ENCODE results near the gene GALNTL6.

Gene GALNTL6

DNA sequence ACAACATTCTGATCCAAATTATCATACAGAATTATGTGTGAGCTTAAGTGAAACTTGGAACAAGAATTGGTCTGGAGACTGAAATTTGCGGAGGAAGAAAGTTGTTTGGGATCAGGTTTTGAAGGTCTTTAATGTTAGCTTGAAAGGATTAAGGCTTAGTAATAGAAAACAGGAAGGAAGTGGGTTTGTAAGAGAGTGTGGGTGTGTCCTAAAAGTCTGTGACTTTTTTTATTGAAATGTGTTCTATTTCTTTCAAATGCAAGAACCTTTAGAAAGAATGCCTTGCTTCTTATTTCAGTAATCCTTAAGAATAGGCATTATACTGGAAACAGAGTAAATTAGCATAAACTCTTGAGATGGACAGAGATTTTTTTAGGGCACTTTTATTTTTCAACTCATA, 198.0 kb downstream of the GALNTL6 start:
- 74% methylated on average over 1 of the region's 1 CpG for WGBS
- Histone ChIP-seq H3K79me1 (replicated peaks; ENCODE audit: low read length, poor library complexity, severe bottlenecking) (no peaks in the 10 kb centered on the region), H4K8ac (ENCODE audit: low read length) (no peak overlapping the region), H3K27ac (ENCODE audit: low read length, poor library complexity, severe bottlenecking) (no peak overlapping the region), H2BK120ac (ENCODE audit: low read depth, low read length) (no peak overlapping the region), H3K18ac (ENCODE audit: low read depth in 1 of 2, low read length in 2 of 2) (no peak overlapping the region), H3K14ac (ENCODE audit: low read length in 2 of 2) (no peak overlapping the region), H3K4ac (ENCODE audit: low read depth in 1 of 2, low read length in 2 of 2) (no peak overlapping the region), H2BK5ac (ENCODE audit: low read depth, low read length, poor library complexity, severe bottlenecking) (no peak overlapping the region), H2AFZ (ENCODE audit: low read depth, low read length) (no peak overlapping the region), H3K9me3 (ENCODE audit: control insufficient read depth, low read length) (peaks cover 4% of the 10 kb centered on the region), H3K4me1 (ENCODE audit: control insufficient read depth, insufficient read depth, low read depth, low read length) (no peaks in the 10 kb centered on the region), H3K27me3 (ENCODE audit: control insufficient read depth in 1 of 2, insufficient read depth in 1 of 2, low read length in 2 of 2) (no peaks in the 10 kb centered on the region), H3K9ac (ENCODE audit: low read length) (no peak overlapping the region), H3K23ac (ENCODE audit: low read length in 2 of 2) (no peak overlapping the region), H2BK15ac (ENCODE audit: low read depth, poor library complexity, severe bottlenecking) (no peak overlapping the region), H3K4me3 (ENCODE audit: insufficient read depth in 1 of 2, low read depth in 1 of 2, low read length in 2 of 2) (no peak overlapping the region), H3K4me2 (ENCODE audit: low read length, poor library complexity, severe bottlenecking) (no peak overlapping the region), H2AK5ac (ENCODE audit: low read length, severe bottlenecking) (no peak overlapping the region), H2BK12ac (ENCODE audit: low read length in 2 of 2) (no peak overlapping the region), H3K36me3 (ENCODE audit: control insufficient read depth in 1 of 2, insufficient read depth in 2 of 2, low read depth in 1 of 2, low read length in 2 of 2) (no peaks in the 10 kb centered on the region), H4K91ac (ENCODE audit: low read length) (no peak overlapping the region)
- no peak for DNase-seq

- Histone ChIP-seq H4K91ac (ENCODE audit: low read length) (no peak overlapping the region), H3K9me3 (ENCODE audit: control insufficient read depth, low read length) (peaks cover 4% of the 10 kb centered on the region), H3K4me3 (ENCODE audit: insufficient read depth in 1 of 2, low read depth in 1 of 2, low read length in 2 of 2) (no peak overlapping the region), H4K8ac (ENCODE audit: low read length) (no peak overlapping the region), H3K14ac (ENCODE audit: low read length in 2 of 2) (no peak overlapping the region), H3K4ac (ENCODE audit: low read depth in 1 of 2, low read length in 2 of 2) (no peak overlapping the region), H2BK5ac (ENCODE audit: low read depth, low read length, poor library complexity, severe bottlenecking) (no peak overlapping the region), H3K4me1 (ENCODE audit: control insufficient read depth, insufficient read depth, low read depth, low read length) (no peaks in the 10 kb centered on the region), H3K27me3 (ENCODE audit: control insufficient read depth in 1 of 2, insufficient read depth in 1 of 2, low read length in 2 of 2) (no peaks in the 10 kb centered on the region), H2AFZ (ENCODE audit: low read depth, low read length) (no peak overlapping the region), H2BK15ac (ENCODE audit: low read depth, poor library complexity, severe bottlenecking) (no peak overlapping the region), H3K36me3 (ENCODE audit: control insufficient read depth in 1 of 2, insufficient read depth in 2 of 2, low read depth in 1 of 2, low read length in 2 of 2) (no peaks in the 10 kb centered on the region), H3K27ac (ENCODE audit: low read length, poor library complexity, severe bottlenecking) (no peak overlapping the region), H3K4me2 (ENCODE audit: low read length, poor library complexity, severe bottlenecking) (no peak overlapping the region), H2BK12ac (ENCODE audit: low read length in 2 of 2) (no peak overlapping the region), H2BK120ac (ENCODE audit: low read depth, low read length) (no peak overlapping the region), H3K23ac (ENCODE audit: low read length in 2 of 2) (no peak overlapping the region), H3K18ac (ENCODE audit: low read depth in 1 of 2, low read length in 2 of 2) (no peak overlapping the region), H2AK5ac (ENCODE audit: low read length, severe bottlenecking) (no peak overlapping the region), H3K9ac (ENCODE audit: low read length) (no peak overlapping the region), H3K79me1 (replicated peaks; ENCODE audit: low read length, poor library complexity, severe bottlenecking) (no peaks in the 10 kb centered on the region)
- DNase-seq = no peak
- WGBS = 95% methylated on average over 1 of the region's 1 CpG
These were observed 205.2 kb downstream of the GALNTL6 start for GRCh38 chr4:172018358-172018757.

GRCh38 chr4:172035562-172035961, 222.4 kb downstream of the GALNTL6 start:
- Histone ChIP-seq H3K4me3 (ENCODE audit: insufficient read depth in 1 of 2, low read depth in 1 of 2, low read length in 2 of 2) (no peak overlapping the region), H4K91ac (ENCODE audit: low read length) (no peak overlapping the region), H2BK15ac (ENCODE audit: low read depth, poor library complexity, severe bottlenecking) (no peak overlapping the region), H3K79me1 (replicated peaks; ENCODE audit: low read length, poor library complexity, severe bottlenecking) (no peaks in the 10 kb centered on the region), H2BK5ac (ENCODE audit: low read depth, low read length, poor library complexity, severe bottlenecking) (no peak overlapping the region), H3K9me3 (ENCODE audit: control insufficient read depth, low read length) (no peaks in the 10 kb centered on the region), H2BK12ac (ENCODE audit: low read length in 2 of 2) (no peak overlapping the region), H3K4me1 (ENCODE audit: control insufficient read depth, insufficient read depth, low read depth, low read length) (no peaks in the 10 kb centered on the region), H4K8ac (ENCODE audit: low read length) (no peak overlapping the region), H3K4ac (ENCODE audit: low read depth in 1 of 2, low read length in 2 of 2) (no peak overlapping the region), H3K14ac (ENCODE audit: low read length in 2 of 2) (no peak overlapping the region), H2AFZ (ENCODE audit: low read depth, low read length) (no peak overlapping the region), H3K4me2 (ENCODE audit: low read length, poor library complexity, severe bottlenecking) (no peak overlapping the region), H2AK5ac (ENCODE audit: low read length, severe bottlenecking) (no peak overlapping the region), H3K27ac (ENCODE audit: low read length, poor library complexity, severe bottlenecking) (no peak overlapping the region), H3K18ac (ENCODE audit: low read depth in 1 of 2, low read length in 2 of 2) (no peak overlapping the region), H3K23ac (ENCODE audit: low read length in 2 of 2) (no peak overlapping the region), H3K36me3 (ENCODE audit: control insufficient read depth in 1 of 2, insufficient read depth in 2 of 2, low read depth in 1 of 2, low read length in 2 of 2) (no peaks in the 10 kb centered on the region), H2BK120ac (ENCODE audit: low read depth, low read length) (no peak overlapping the region), H3K9ac (ENCODE audit: low read length) (no peak overlapping the region), H3K27me3 (ENCODE audit: control insufficient read depth in 1 of 2, insufficient read depth in 1 of 2, low read length in 2 of 2) (no peaks in the 10 kb centered on the region)
- DNase-seq = no peak
- no CpG with 5 or more reads among the region's 2 CpGs for WGBS

DNA sequence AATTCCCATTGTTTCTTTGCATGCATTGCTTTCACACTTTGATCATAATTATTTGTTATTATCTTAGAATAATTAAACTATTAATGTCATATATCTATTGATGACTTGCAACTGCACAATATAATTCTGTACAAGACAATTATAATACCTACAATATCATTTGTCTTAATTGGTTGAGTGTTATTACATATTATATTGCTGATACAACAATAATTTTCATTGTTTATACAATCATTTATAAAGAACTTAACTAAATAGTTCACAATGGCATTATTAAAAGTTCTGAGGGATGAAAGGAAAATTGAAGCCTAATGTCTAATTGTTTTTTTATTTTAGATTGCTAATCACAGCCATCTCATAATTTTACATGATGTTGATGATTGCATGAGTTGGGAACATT, 227.6 kb downstream of the GALNTL6 start:
- H3K9ac ChIP-seq (ENCODE audit: low read length) = no peak overlapping the region
- H3K27me3 ChIP-seq (ENCODE audit: control insufficient read depth in 1 of 2, insufficient read depth in 1 of 2, low read length in 2 of 2) = no peaks in the 10 kb centered on the region
- no peak overlapping the region for H3K4ac ChIP-seq (ENCODE audit: low read depth in 1 of 2, low read length in 2 of 2)
- H2BK12ac ChIP-seq (ENCODE audit: low read length in 2 of 2) = no peak overlapping the region
- H2BK120ac ChIP-seq (ENCODE audit: low read depth, low read length) = no peak overlapping the region
- H3K36me3 ChIP-seq (ENCODE audit: control insufficient read depth in 1 of 2, insufficient read depth in 2 of 2, low read depth in 1 of 2, low read length in 2 of 2) = no peaks in the 10 kb centered on the region
- no peak overlapping the region for H2BK5ac ChIP-seq (ENCODE audit: low read depth, low read length, poor library complexity, severe bottlenecking)
- H2BK15ac ChIP-seq (ENCODE audit: low read depth, poor library complexity, severe bottlenecking) = no peak overlapping the region
- H3K14ac ChIP-seq (ENCODE audit: low read length in 2 of 2) = no peak overlapping the region
- no peaks in the 10 kb centered on the region for H3K9me3 ChIP-seq (ENCODE audit: control insufficient read depth, low read length)
- no peak overlapping the region for H3K4me3 ChIP-seq (ENCODE audit: insufficient read depth in 1 of 2, low read depth in 1 of 2, low read length in 2 of 2)
- H3K79me1 ChIP-seq (replicated peaks; ENCODE audit: low read length, poor library complexity, severe bottlenecking) = no peaks in the 10 kb centered on the region
- no peaks in the 10 kb centered on the region for H3K4me1 ChIP-seq (ENCODE audit: control insufficient read depth, insufficient read depth, low read depth, low read length)
- H2AK5ac ChIP-seq (ENCODE audit: low read length, severe bottlenecking) = no peak overlapping the region
- H3K27ac ChIP-seq (ENCODE audit: low read length, poor library complexity, severe bottlenecking) = no peak overlapping the region
- H4K91ac ChIP-seq (ENCODE audit: low read length) = no peak overlapping the region
- DNase-seq = no peak
- H3K4me2 ChIP-seq (ENCODE audit: low read length, poor library complexity, severe bottlenecking) = no peak overlapping the region
- H3K18ac ChIP-seq (ENCODE audit: low read depth in 1 of 2, low read length in 2 of 2) = no peak overlapping the region
- H2AFZ ChIP-seq (ENCODE audit: low read depth, low read length) = no peak overlapping the region
- no peak overlapping the region for H3K23ac ChIP-seq (ENCODE audit: low read length in 2 of 2)
- H4K8ac ChIP-seq (ENCODE audit: low read length) = no peak overlapping the region
